Gastroesophageal sphincter (tissue), 4 donors: Measurements from ENCODE around the gene NR4A1. TPM values are rescaled to one million over a fixed set of nuclear protein-coding genes. Genes with fewer than 3 reads are reported as not detected.

Experiments
- ATAC-seq: fragments of 150-250 bp; one replicate; pipeline ENCODE4 v1.9.1; 2016; ENCODE audit warnings: mild to moderate bottlenecking, moderate library complexity
- H3K27ac ChIP-seq, 4 donors: fragments of 200-600 bp; sonication (generic) in 3 of 4; 1 replicate in 3 of 4; 2 replicates in 1 of 4; pipeline ENCODE4 v1.5.1; 2016 to 2019
- H3K27me3 ChIP-seq: fragments of 200-600 bp; sonication (generic); one replicate; pipeline ENCODE4 v1.5.1; 2019
- H3K36me3 ChIP-seq, 2 donors: fragments of 200-600 bp; sonication (generic); one replicate each; pipeline ENCODE4 v1.5.1; 2019; ENCODE audit warnings: control low read depth in 1 of 2
- H3K4me1 ChIP-seq, 3 donors: fragments of 200-600 bp; sonication (generic); 1 replicate in 2 of 3; 2 replicates in 1 of 3; pipeline ENCODE4 v1.5.1; 2016 to 2019; ENCODE audit warnings: control low read depth in 2 of 3
- H3K4me3 ChIP-seq, 2 donors: fragments of 200-600 bp; sonication (generic); one replicate each; pipeline ENCODE4 v1.5.1; 2019; ENCODE audit warnings: mild to moderate bottlenecking in 1 of 2, moderate library complexity in 1 of 2
- H3K9me3 ChIP-seq, 3 donors: fragments of 200-600 bp; sonication (generic); one replicate each; pipeline ENCODE4 v1.5.1; 2017 to 2019; ENCODE audit warnings: control low read depth in 2 of 3
- EP300 ChIP-seq: sonication (generic); formaldehyde crosslinking; IDR thresholded peaks from one replicate; pipeline ENCODE4 v1.6.1; 2017; ENCODE audit warnings: antibody characterized with exemption, mild to moderate bottlenecking
- POLR2A ChIP-seq, 2 donors: fragments of 450-650 bp; IDR thresholded peaks; one replicate each; pipeline ENCODE4 v1.6.1; 2017; ENCODE audit warnings: antibody characterized with exemption in 2 of 2, mild to moderate bottlenecking in 2 of 2, moderate library complexity in 1 of 2
- POLR2AphosphoS5 ChIP-seq: sonication (generic); formaldehyde crosslinking; IDR thresholded peaks from one replicate; pipeline ENCODE4 v1.6.1; 2017; ENCODE audit warnings: antibody characterized with exemption
- WGBS, 2 donors: methylation state at CpG; one replicate each; pipeline ENCODE4 v1.1.5; 2018; ENCODE audit warnings: low coverage in 1 of 2; 5-methylcytosine and 5-hydroxymethylcytosine counted together
- total RNA-seq, 4 donors: library from RNA; depleted of rRNA; stranded (reverse); fragments of >200 nt; gene quantifications; one replicate each; pipeline ENCODE4 v1.1.0, GENCODE V29; 2016
- TF ChIP-seq, protein P1 (sequence below), 4 experiments: fragments of 200-600 bp in 2 of 4; fragments of 450-650 bp in 2 of 4; sonication (generic) in 1 of 4; IDR thresholded peaks; one replicate each; pipeline ENCODE4 v1.5.1; 2017 to 2019; ENCODE audit warnings: antibody characterized with exemption in 4 of 4, mild to moderate bottlenecking in 2 of 4, moderate library complexity in 2 of 4

NR4A1 gene
- total RNA-seq, 4 donors from 2014 or later: 29.9 to 67.2 (median 35.2) TPM

DNA sequence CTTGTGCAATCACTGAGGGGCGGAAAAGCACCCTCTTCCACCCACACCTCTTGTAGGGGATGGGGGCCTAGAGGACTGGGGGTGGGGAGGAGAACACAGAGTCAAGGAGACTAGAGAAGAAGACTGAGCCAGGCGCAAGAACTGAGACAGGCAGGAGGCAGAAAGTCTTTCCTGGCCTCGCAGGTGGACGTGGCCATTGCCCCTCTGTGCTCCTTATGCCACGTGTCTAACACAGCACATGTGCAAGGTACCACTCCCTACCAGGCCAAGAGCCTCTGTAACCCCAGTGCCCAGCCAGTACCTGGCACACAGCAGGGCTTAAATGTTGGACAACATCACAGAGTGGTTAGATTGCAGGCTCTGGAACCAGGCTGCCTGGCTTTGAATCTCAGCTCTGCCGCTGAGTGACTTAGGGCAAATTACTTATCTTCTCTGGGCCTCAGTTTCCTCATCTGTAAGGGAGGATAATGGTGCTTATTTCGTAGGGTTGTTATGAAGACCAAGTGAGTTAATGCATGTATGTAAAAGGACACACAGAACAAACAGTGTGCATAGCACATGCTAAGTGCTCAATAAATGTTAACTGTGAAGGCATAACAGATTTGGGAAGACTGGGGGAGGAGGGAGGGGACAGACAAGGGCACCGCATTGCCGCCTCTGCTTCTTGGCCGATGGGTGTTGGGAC, 45.9 kb upstream of the NR4A1 start:
- no peaks in the 10 kb centered on the region for H3K9me3 ChIP-seq
- TF ChIP-seq POLR2A (IDR thresholded peaks at IDR 0.05) (no peak), EP300 (no peak), POLR2AphosphoS5 (no peak)
- TF ChIP-seq, protein P1, sequence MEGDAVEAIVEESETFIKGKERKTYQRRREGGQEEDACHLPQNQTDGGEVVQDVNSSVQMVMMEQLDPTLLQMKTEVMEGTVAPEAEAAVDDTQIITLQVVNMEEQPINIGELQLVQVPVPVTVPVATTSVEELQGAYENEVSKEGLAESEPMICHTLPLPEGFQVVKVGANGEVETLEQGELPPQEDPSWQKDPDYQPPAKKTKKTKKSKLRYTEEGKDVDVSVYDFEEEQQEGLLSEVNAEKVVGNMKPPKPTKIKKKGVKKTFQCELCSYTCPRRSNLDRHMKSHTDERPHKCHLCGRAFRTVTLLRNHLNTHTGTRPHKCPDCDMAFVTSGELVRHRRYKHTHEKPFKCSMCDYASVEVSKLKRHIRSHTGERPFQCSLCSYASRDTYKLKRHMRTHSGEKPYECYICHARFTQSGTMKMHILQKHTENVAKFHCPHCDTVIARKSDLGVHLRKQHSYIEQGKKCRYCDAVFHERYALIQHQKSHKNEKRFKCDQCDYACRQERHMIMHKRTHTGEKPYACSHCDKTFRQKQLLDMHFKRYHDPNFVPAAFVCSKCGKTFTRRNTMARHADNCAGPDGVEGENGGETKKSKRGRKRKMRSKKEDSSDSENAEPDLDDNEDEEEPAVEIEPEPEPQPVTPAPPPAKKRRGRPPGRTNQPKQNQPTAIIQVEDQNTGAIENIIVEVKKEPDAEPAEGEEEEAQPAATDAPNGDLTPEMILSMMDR (IDR thresholded peaks at IDR 0.05): no peak
- H3K27ac ChIP-seq: peak overlapping the region in 1 of 4 donors; percentile 89
- no peak for ATAC-seq
- WGBS, 2 donors: 75 to 94% methylated on average over 6 of the region's 10 CpGs
- no peak overlapping the region for H3K4me3 ChIP-seq
- peaks cover 0 to 3% of the 10 kb centered on the region in 2 donors for H3K36me3 ChIP-seq
- peaks cover 0 to 63% (median 5%) of the 10 kb centered on the region in 3 donors for H3K4me1 ChIP-seq
- H3K27me3 ChIP-seq: peaks cover 31% of the 10 kb centered on the region

DNA sequence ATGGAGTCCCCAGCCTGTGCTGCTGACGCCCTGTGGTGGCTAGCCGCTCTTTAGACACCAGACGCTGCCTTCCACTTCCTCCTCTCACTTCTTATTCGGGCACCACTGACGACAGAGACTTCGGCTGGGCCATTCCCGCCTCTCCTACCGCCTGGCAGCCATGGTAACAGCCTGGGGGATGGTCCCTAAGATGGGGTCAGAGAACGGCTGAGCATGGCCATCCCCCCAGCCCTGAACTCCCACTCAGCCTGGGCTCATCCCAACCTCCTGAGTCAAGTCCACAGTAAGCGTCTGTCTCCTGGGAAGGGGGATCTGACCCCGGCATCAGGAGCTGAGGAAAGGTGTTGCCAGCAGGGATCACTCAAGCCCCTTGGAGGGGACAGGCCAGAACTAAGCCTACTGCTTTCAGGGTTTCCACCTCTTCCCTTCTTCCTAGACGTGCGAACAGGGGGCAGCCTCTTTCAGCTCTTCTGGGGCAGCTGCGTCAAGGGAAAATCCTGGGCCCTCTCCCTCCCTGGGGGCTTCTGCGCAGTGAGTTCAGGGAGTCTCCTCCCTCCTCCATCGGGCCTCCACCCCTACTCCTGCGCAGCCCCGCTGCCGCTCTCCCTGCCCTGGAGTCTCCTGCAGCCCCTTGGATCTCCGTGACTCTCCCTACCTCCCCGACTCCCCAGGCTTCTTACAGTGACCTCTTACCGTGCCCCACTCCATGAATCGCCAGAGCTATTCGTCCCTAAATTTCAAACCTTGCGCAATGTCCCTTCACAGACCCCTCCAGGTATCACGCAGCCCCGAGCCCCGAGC, 45.1 kb upstream of the NR4A1 start:
- WGBS, 2 donors: 25 to 60% methylated on average over 1 to 13 of the region's 28 CpGs
- H3K9me3 ChIP-seq: no peaks in the 10 kb centered on the region
- H3K36me3 ChIP-seq: peaks cover 0 to 8% of the 10 kb centered on the region in 2 donors
- H3K27ac ChIP-seq: peak overlapping the region in 3 of 4 donors; percentile 87 to 89 (median 89)
- TF ChIP-seq, protein P1 (IDR thresholded peaks at IDR 0.05): no peak
- TF ChIP-seq POLR2AphosphoS5 (no peak), EP300 (no peak), POLR2A (IDR thresholded peaks at IDR 0.05) (no peak)
- H3K4me1 ChIP-seq: peaks cover 0 to 70% (median 13%) of the 10 kb centered on the region in 3 donors
- ATAC-seq: no peak
- peaks cover 31% of the 10 kb centered on the region for H3K27me3 ChIP-seq
- H3K4me3 ChIP-seq: peak overlapping the region; percentile 35 to 85

DNA sequence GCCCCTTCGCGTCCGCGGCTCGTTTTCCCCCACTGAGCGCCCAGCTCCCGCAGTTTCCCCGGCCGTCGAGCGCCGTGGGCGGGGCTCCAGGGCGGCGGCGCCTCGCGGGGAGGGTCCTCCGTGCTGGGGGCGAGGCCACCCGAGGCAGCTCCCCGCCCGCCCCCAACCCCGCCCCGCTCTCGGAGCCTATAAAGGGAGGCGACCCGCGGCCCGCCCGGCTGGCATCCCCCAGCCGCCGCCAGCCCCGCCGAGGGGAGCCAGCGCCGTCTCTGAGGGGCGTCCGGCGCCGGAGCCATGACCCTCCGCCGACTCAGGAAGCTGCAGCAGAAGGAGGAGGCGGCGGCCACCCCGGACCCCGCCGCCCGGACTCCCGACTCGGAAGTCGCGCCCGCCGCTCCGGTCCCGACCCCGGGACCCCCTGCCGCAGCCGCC, 44.5 kb upstream of the NR4A1 start, which contains the start of gene TAMALIN:
TAMALIN (plus strand) TSS at position 221 of the 432 bp plus-strand sequence; CDS start at position 295, 74 bp downstream.
- H3K4me3 ChIP-seq: peak within 1 kb of the TSS; percentile 35 to 85
- peak within 1 kb of the TSS; percentile 8 to 89 (median 88) for H3K27ac ChIP-seq
- no peaks in the 10 kb centered on the region for H3K9me3 ChIP-seq
- peaks cover 0 to 14% of the 10 kb centered on the region in 2 donors for H3K36me3 ChIP-seq
- peaks cover 0 to 77% (median 15%) of the 10 kb centered on the region in 3 donors for H3K4me1 ChIP-seq
- peaks cover 31% of the 10 kb centered on the region for H3K27me3 ChIP-seq
- peak; percentile 64 for ATAC-seq
- no peak for TF ChIP-seq EP300
- TF ChIP-seq POLR2A (IDR thresholded peaks at IDR 0.05): peak; percentile 92 to 96
- TF ChIP-seq POLR2AphosphoS5: peak; percentile 68
- TF ChIP-seq, protein P1 (IDR thresholded peaks at IDR 0.05): no peak
- no CpG with 5 or more reads among the region's 60 CpGs for WGBS, 2 donors

DNA sequence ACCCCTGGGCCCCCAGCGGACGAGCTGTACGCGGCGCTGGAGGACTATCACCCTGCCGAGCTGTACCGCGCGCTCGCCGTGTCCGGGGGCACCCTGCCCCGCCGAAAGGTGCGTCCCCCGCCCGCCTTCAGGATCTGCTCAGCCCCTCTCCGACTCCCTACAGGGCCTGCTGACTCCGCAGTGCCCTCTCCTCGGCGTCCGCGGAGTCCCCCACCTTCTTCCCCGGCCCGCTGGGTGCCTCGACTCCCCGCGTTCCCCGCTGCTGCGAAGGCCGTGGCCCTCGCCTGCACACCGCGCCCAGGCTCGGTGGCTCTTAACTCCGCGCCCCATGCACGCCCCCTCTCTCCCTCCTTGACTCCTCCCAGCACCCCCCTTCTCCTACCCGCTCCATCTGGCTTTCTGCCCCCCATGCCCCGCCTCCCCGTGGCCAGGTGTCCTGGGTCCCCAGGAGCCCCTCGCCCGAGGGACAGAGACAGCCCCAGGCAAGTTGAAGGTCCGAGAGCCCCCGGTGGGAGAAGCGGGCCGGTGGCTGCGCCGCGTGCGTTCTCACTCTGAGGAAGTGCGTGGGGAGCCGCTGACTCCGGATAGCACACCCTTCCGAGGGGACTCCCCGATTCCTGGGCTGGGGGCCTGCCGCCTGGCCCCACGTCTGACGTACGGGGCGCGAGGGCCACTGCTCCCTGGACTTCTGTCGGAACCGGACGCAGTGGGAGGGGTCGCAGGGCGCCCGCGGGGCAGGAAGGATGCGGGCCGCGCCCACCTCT, 43.9 kb upstream of the NR4A1 start:
- Histone ChIP-seq H3K9me3 (no peaks in the 10 kb centered on the region), H3K4me1 (peaks cover 0 to 83% (median 15%) of the 10 kb centered on the region in 3 donors), H3K27me3 (peaks cover 31% of the 10 kb centered on the region), H3K27ac (peak overlapping the region; percentile 8 to 89 (median 88)), H3K36me3 (peaks cover 0 to 20% of the 10 kb centered on the region in 2 donors), H3K4me3 (peak overlapping the region; percentile 35 to 85)
- peak in 1 of 2 donors; percentile 19 for TF ChIP-seq POLR2A (IDR thresholded peaks at IDR 0.05)
- TF ChIP-seq POLR2AphosphoS5: peak; percentile 22
- TF ChIP-seq, protein P1 (IDR thresholded peaks at IDR 0.05): no peak
- WGBS, 2 donors: 2 to 20% methylated on average over 2 to 19 of the region's 72 CpGs
- peak; percentile 24 for ATAC-seq
